NCI-H2029 treated with DMSO at 0.1 percent for 48 hours (cell line): ENCODE measurements around the gene ARL6IP4.

Experiments used
- DNase-seq: peaks from one replicate; lab custom pipeline; 2025; lab: John Stamatoyannopoulos, UW

ARL6IP4 gene

GRCh38 chr12:122978507-122978955, 1.9 kb upstream of the ARL6IP4 start:
- DNase-seq = no peak

- DNase-seq = no peak
These were observed 1.2 kb upstream of the ARL6IP4 start for GRCh38 chr12:122979001-122979907.

- no peak for DNase-seq
These were observed 636 bp upstream of the ARL6IP4 start for GRCh38 chr12:122979908-122980182.

- no peak for DNase-seq
These were observed 573 bp downstream of the ARL6IP4 start for GRCh38 chr12:122981036-122981471.

- no peak for DNase-seq
These were observed 1.4 kb downstream of the ARL6IP4 start for GRCh38 chr12:122981587-122982476.

GRCh38 chr12:122982477-122982815, 2.0 kb downstream of the ARL6IP4 start:
- no peak for DNase-seq

- no peak for DNase-seq
These were observed 2.7 kb downstream of the ARL6IP4 start for GRCh38 chr12:122982963-122983788.

GRCh38 chr12:122983789-122984515, 3.5 kb downstream of the ARL6IP4 start:
- no peak for DNase-seq

GRCh38 chr12:122984612-122985337, 4.3 kb downstream of the ARL6IP4 start:
- DNase-seq = no peak

- DNase-seq = no peak
These were observed 5.1 kb downstream of the ARL6IP4 start for GRCh38 chr12:122985338-122986257.

- no peak for DNase-seq
These were observed 5.9 kb downstream of the ARL6IP4 start for GRCh38 chr12:122986258-122986871.

GRCh38 chr12:122987086-122987951, 6.8 kb downstream of the ARL6IP4 start:
- DNase-seq = no peak

GRCh38 chr12:122988036-122988435, 7.6 kb downstream of the ARL6IP4 start:
- DNase-seq = no peak

GRCh38 chr12:122988612-122989212, 8.2 kb downstream of the ARL6IP4 start:
- no peak for DNase-seq

GRCh38 chr12:122989225-122989839, 8.9 kb downstream of the ARL6IP4 start:
- no peak for DNase-seq

GRCh38 chr12:122989874-122990419, 9.5 kb downstream of the ARL6IP4 start:
- no peak for DNase-seq

GRCh38 chr12:122990561-122990960, 10.1 kb downstream of the ARL6IP4 start:
- no peak for DNase-seq
